HG03558 (cell line): Measurements from ENCODE around the gene PSMB9.
"Not testable (repeated sequence)": the region's sequence is repeated elsewhere in the genome, so short reads cannot be mapped to it uniquely, and the experiment has no call there.

Experiments used
- ATAC-seq: cut with Tn5 transposase; IDR thresholded peaks from one replicate; pipeline ENCODE4 v1.9.1; 2021; ENCODE audit warnings: moderate number of reproducible peaks; ENCODE audit not compliant: unreplicated experiment; ENCODE audit errors: extremely low read depth

The PSMB9 gene

DNA sequence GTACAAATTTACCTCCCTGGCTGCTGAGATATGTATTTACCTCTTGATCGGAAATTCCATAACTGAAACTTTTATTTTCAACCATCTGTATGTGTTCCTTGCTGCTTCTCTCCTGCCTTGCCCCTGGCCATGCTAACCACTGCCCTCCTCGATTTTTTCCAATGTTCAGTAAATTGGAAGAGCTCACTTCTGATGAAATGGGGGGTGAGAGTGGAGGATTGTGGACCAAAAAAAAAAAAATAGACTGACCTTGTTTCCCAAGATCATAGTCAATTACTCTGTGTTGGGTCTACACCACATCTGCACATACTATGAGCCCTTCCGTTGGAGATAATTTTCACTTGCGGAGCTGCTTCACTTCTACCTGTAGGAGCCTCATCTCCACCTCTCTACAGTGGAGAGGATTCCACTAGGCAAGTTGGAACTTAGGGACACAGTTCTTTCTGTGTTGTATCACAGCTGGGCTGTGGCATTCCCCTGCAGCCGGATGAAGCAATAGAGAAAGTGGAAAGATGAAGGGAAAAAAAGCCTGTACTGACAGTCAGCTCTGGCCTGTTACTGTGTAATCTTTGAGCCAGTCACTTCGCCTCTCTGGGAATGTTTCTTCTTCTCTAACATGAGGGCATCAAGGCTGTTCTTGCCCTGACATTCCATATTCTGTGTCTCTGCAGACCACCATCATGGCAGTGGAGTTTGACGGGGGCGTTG is 1.6 kb downstream of the PSMB9 start:
- ATAC-seq: no peak

DNA sequence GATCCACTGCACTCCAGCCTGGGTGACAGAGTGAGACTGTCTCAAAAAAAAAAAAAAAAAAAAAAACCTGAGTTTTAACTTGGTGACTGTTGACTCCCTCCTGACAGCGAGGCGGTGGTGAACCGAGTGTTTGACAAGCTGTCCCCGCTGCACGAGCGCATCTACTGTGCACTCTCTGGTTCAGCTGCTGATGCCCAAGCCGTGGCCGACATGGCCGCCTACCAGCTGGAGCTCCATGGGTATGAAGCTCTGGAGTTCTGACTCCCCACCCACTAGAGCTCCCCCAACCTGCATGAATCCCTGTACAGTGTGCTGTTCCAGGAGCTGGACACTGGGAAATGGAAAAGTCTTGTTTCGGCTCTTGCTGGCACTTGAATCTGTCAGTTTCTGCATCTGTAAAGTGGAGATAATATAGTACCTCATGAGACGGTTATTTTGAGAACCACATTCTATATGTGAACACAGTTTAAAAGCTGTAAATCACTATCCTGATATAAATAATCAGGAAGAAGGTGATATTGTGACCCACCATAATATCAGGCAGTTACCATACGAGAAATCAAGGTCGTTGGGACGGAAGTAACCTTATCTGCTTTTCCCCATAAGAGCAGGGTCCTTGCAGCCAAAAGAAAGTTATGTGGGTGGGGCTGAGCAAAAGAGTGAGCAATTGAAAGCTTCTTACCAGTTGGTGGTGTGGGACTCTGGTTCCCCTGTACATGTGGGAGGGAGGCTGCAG is 3.3 kb downstream of the PSMB9 start:
- ATAC-seq: no peak

DNA sequence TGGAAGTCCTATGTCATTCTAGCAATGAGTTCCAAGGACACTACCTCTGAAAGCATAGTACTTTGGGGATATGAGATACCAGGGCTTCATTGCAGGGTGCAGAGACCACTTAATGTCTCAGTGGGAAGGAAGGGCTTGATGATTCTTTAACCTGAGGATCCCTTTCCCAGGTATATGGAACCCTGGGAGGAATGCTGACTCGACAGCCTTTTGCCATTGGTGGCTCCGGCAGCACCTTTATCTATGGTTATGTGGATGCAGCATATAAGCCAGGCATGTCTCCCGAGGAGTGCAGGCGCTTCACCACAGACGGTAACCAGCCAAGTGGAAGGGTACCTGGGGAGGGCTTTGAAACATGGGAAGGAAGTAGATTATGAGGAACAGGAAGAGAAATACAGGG is 4.2 kb downstream of the PSMB9 start:
- no peak for ATAC-seq

DNA sequence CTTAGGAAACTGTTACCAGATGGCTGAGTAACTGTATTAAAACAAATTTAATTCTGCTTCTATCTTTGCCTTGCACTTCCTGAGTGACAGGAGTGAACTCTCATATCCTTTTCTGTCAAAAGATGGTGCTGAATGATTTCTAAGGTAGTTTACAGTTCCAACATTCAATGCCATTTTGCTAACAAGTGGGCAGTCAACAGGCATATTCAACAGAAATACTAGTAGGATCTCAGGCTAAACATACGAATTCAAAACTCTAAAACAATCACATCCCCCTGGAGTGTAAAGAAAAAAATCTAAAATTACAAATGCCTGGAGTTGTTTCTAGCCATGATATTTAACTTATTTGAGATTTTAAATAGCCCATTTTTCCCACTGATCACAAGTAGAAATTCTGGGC is 6.7 kb downstream of the PSMB9 start:
- ATAC-seq: no peak

DNA sequence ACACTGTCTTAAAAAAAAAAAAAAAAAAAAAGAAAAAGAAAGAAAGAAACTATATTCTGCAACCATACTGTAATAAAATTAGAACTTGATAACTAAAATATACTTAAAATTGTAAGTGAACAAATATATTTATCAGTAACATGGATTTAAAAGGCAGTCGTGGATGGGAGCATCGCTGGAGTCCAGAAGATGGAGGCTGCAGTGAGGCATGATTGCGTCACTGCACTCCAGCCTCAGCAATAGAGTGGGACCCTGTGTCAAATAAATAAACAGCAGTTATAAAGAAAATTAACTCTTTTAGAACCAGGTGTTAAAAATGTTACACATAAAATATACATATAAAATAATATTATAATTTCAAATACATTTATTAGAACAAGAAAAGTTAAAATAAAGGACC is 8.7 kb downstream of the PSMB9 start:
- no peak for ATAC-seq

DNA sequence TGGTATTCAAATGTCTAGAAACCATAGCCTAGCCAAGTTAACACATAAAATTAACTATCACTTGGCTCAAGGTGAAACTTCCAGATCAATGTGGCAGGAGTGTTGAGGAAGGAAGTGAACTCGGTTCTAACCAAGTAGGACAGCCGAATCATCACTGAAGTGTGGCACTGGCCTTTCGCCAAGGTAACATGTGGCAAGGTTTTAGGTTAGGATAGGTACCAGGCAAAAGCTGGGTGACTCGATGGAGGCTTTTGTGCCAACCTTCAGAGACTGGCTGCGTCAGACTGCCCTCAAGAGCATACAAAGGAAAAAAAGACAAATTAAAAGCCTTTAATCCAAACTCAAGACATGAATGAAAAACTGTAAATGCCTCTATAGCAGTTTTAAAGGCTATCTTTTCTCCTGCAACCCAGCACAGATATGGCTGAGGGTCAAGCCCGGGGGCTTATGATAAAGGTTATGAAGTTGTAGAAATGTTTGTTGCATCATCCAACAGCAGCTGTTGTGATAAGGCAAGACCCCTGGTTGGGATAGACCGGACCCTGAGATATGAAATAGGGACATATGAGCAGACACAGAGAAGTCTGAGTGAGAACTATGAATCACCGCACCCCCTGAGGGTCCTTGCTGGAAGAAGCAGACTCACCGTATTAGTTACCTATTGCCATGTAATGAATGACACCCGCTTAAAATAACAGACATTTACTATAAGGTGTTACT is 11.9 kb downstream of the PSMB9 start:
- no peak for ATAC-seq

DNA sequence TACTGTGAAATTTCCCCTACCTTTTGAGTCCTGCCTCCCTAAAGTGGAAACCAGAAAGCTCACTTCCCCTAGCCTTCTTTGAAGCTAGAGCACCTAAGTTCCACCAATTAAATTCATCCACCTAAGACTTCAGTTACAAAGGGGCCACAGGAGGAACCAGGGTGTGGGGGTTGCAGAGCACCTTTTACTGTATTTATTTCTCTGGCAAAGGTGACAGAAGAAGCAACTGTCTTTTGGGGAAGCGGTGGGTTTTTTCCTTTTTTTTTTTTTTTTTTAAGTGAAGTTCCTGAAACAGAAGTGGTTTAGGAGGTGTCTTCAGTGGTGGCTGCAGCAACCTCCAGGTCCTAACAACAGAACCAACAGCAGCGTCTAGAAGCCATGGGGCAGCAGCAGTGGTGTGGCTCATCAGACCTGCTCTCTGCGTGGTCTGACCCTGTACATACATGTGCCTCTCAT is 13.1 kb downstream of the PSMB9 start:
- no peak for ATAC-seq

DNA sequence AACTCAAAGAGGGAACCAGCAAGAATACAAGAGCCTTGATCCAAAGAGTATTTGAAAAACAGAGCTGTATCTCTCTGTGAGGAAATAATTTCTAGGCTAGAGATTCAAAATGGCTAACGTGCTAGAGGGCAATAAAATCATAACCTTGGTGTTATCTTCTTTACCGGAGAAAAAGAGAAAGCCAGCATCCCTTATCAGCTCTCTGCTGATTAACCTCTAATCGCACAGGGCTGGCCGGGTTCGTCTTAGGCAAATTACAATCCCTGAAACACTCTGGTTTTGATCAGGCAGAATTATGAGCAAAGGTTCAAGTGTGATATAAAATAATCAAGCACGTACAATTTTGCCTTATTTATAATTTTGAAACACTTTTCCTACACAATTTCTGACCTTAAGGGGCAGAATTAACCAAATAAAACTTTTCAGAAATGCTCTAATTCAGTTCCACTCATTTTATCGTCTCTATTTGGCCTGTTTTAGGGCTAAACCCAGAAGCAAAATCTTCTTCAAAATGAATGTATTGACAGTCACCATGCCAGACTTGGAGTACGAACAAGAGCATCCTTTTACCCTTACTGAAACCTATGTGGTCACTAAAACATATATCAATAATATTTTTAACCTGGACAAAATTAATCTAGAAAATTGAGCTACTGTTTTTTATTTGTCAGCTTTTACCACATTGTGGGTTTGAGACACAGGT is 13.7 kb downstream of the PSMB9 start:
- no peak for ATAC-seq

DNA sequence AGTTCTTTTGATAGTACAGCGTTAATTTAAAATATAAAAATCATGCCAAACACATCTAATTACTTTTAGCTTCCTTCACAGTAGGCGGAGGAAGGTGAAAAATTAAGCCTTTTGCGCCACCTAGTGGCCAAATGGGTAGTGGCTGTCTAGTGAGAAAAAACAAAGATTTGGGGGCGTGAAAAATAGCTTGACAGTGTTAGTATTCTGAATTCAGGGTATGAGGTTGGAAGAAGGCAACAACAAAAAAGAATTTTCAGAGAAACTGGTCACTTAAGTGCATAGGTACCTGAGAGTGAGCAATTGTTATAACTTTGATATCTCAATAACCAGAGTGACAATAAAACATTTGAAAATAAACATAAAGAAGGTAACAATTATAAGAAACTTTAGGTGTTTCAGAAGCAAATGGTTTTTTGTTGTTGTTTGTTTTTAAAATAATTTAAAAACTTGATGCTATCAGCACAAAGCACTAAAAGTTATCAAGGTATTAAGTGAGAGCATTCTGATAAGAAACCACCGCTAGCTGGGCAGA is 14.3 kb downstream of the PSMB9 start:
- ATAC-seq: no peak

DNA sequence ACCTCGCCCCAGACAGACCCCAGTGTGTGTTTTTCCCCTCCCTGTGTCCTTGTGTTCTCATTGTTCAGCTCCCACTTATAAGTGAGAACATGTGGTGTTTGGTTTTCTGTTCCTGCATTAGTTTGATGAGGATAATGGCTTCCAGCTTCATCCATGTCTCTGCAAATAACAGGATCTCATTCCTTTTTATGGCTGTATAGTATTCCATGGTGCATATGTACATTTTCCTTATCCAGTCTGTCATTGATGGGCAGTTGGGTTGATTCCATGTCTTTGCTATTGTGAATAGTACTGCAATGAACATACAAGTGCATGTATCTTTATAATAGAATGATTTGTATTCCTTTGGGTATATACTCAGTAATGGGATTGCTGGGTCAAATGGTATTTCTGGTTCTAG is 20.0 kb downstream of the PSMB9 start:
- ATAC-seq: not testable (repeated sequence)

DNA sequence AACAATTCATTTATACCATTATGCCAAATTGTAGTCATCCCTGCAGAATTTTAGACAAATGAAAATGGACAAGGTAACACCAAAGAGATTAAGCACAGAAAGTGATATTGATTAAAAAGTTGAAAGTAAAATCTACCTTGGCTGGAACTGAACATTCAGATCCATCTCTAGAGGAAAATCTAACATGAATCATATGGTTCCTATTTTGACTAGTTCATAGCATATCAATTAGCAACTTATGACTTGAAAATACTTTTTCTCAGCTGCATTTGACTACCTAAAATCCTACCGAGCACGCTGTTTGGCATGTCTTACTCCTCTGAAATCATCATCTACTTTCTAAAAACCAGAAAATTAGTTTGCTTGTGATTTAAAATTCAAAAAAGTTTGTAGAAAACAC is 22.6 kb downstream of the PSMB9 start:
- ATAC-seq: no peak

DNA sequence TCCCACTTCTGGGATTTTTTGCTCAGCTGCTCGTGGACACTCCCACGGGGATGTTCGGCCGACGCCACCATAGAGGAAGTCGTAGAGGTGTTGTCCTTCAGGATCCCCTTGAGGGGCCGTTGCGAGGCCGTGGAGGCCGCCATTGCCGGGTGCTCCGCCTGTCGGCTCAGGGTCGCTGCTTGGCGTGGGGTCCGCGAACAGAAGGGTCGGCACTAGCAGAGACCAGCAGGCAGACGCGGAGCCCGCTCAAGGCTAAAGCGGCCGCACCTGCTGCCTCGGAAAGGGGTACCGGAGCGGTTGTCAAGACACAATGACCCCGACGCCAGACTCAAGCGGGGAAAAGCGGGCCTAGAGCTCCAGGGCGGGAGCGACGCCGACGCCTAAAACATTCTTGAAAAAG is 25.7 kb downstream of the PSMB9 start:
- ATAC-seq: no peak

DNA sequence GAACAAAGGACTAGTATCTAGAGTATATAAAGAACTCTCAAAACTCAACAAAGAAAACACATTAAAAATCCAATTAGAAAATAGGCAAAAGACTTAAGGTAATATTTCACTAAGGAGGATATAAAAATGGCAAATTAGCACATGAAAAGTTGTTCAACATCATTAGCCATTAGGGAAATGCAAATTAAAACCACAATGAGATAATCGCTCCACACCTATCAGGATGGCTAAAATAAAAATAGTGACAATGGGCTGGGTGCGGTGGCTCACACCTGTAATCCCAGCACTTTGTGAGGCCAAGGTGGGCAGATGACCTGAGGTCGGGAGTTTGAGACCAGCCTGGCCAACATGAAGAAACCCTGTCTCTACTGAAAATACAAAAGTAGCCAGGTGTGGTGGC is 27.0 kb downstream of the PSMB9 start:
- ATAC-seq: not testable (repeated sequence)

DNA sequence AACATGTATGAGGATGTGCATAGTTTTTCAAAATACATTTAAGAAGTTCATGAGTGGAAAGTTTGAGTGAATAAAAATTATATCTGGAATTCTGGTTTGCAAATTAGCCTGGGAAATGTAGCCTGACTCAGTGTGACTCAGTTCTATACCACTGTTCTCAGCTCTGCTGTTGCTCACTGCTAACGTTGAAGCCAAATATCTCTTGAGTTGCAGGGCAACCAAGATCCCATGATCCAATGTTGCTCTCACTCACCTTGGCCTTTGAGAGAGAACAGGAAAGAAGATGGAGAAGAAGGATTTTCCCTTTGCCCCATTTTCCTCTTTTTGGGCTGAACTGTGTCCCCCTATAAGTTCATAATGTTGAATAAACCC is 28.9 kb downstream of the PSMB9 start:
- no peak for ATAC-seq

DNA sequence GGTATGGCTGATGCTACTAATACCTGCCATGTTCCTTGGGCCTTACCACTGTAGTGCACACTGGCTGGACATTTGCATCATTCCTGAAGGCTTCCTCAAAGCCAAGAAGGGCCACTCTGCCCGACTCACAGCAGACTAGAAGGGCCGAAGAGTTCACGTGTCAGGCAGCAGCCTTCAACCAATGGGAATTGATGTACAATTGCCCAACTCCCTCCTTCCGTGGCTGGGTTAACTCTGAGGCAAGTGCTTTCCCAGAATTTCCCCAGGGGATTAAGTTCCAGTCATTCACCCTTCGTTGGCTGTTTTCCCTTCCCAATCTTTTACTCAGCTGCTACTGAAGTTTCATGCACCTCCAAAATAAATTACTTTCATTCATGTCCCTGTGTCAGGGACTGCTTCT is 29.8 kb downstream of the PSMB9 start:
- ATAC-seq: no peak

DNA sequence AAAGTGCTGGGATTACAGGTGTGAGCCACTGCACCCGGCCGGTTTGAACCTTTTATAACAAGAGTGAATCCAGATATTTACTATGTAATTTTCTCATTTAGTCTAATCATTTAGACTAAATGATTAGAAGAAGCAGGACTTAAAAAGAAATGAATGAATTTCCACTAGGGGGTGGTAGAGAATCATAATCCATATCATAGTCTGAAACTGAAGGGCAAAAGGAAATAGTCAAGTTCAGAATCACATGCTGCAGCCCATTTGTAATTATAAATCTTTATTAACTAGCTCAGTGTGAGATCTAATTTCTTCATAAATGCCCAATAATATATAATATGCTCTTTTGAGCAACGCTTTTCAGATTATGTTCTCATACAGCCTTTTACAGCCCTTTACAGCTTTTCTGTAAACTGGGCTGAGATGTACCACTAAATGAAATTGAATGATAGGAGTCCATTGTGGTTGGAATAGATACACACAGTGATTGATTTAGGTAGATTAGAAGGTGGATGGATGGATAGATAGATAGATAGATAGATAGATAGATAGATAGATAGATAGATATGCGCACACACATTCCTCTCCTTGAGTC is 31.8 kb downstream of the PSMB9 start:
- ATAC-seq: no peak

DNA sequence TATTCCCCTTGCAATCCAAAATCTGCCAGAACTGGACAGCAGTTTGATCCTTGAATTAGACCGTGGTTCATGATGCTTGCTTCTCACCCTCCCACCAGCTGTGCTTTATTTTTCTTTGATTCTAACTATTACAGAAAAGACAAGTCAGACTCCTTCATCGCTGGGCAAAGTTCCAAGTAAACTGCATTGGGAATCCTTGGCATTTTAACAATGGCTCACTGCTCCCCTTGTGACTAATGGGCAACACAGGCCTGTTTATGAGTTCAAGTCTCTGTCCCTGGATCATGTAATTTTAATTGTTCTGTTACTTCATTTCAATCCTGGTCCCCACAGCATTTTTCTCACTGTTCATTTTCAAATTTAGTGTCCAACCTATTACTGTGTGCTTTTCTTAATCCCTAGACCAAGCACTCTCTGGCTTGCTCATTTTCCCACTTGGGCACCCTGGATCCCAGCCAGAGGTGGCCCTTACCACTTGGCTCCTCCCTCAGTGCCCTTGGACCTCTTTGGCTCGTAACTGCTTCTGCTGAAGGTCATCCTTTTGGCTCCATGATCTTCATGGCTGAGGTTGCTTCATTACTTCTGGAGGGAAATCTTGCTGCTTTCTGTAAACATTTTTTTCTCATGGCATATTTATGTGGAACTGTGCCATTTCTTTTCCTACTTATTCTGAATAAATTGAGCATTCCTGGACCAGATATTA is 32.8 kb downstream of the PSMB9 start:
- no peak for ATAC-seq

DNA sequence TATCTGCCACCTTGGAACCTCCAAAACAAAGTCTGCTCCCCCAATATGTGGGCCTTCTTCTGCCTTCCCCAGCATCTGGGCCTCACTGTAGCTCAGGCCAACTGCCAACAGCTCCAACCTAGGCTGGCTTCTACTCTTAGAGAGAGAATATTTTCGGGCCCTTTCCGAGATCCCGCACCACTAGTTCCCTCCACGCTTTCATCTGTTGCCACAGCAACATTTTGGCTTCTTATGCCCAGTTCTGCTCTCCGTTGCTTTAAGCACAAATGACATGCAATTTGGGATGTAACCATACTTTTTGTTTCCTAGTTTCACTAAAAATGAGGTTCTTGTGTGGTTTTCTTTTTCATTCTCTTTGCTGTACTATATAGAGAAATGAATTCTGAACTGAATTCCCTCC is 33.6 kb downstream of the PSMB9 start:
- no peak for ATAC-seq

DNA sequence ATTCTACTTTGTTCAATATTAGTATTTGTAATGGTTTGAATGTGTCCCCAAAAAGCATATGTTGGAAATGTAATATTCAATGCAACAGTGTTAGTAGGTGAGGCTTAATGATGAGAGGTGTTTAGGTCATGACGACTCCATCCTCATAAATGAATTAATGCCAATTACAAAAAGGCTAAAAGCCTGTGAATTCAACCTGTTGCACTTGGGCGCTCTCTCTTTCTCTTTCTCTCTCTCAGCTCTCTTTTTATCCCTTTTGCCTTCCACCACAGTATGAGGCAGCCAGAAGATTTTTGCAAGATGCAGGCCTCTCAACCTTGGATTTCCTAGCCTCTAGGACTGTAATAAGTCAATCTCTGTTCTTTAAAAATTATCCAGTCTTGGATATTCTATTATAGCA is 34.6 kb downstream of the PSMB9 start:
- no peak for ATAC-seq

DNA sequence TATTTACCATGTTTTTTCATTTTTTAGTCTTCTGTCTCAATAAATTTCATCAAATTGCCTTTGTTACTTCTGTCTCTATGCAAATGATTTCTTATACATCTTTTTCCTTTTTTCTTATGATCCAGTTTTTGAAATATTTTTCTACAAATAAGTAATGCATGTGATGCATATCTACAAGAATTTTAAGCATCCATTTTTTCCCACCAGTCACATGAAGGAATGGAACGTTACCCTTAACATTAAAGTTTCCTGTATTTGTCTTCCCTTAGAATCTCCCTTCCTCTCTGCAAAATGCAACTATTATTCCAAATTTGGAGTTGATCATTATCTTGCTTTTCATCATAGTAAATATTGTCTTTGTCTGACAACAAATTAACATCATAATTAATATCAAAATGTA is 35.5 kb downstream of the PSMB9 start:
- no peak for ATAC-seq
